Measurements from ENCODE around the gene PARP9.

PARP9 gene

DNA sequence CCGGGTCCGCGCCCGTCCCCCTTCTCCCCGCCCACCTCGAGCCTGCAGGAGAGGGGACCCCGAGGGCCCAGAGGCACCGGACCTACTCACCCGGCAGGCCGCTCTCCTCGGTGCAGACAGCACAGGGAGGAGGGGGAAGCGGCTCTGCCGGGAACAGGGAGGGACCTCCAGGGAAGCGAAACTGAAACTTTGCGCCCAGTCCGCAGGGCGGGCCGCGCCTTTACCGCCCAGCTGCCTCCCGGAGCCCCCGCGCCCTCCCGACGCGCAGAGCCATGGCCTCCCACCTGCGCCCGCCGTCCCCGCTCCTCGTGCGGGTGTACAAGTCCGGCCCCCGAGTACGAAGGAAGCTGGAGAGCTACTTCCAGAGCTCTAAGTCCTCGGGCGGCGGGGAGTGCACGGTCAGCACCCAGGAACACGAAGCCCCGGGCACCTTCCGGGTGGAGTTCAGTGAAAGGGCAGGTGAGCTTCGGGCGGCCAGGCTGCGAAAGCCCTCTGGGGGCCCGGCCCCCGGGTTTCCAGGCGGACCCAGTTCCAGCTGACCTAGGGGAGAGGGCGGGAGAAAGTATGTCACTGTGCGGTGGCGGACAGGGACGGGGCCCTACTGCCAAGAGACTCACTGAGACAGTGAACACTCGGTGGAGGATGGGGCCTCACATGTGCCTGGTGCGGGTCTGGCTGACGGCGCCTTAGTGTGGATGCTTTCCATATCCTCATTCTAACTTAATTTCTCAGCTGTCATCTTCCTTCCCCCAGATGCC is at the start of gene PARP9, which contains the start of gene DTX3L:
TSS of gene PARP9 (minus strand) at position 146 of the 758 bp plus-strand sequence. CDS start 4,680 bp downstream, outside the sequence.
TSS of gene DTX3L (plus strand) at position 184 of the 758 bp plus-strand sequence. CDS start at position 273, 89 bp downstream.
- in situ Hi-C loops (cut with HindIII; ENCODE audit: low sequenced_read_pairs), result no loop called here

DNA sequence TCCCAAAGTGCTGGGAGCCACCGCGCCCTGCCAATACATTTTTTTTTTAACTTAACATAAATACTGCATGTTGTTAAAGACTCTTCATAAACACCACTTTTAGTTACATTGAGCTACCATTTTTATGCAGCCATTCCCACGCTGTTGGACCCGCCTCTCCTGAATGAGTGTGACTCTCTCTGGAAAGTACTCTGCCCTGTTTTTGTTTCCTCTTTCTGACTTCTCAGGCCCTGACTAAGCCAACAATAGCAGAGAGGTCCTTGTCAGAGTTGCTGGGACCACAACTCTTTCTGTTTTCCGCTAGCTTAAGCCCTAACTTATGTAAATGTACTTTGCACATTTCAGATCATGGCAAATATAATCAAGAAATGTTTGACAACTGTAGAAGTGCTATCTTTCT is 48.6 kb upstream of the PARP9 start:
- in situ Hi-C loops (cut with HindIII; ENCODE audit: low sequenced_read_pairs), result no loop called here

GRCh38 chr3:122609798-122610559 is 45.9 kb upstream of the PARP9 start:
- in situ Hi-C loops (cut with HindIII; ENCODE audit: low sequenced_read_pairs), result no loop called here

DNA sequence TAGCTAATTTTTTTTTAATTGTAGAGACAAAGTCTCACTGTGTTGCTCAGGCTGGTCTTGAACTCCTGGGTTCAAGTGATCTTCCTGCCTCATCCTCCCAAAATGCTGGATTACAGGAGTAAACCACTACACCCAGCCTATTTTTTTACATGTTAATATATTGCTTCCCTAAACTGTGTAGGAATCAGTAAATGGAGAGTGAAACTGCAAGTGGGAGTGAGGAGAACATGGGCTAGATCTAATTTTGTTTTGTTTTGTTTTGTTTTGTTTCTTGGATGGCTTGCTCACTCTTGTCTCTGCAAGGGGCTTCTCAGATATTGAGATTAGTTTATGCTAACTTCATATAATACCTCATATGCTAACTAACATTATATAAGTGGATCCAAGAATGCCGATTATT is 44.8 kb upstream of the PARP9 start:
- in situ Hi-C loops (cut with HindIII; ENCODE audit: low sequenced_read_pairs), result no loop called here

DNA sequence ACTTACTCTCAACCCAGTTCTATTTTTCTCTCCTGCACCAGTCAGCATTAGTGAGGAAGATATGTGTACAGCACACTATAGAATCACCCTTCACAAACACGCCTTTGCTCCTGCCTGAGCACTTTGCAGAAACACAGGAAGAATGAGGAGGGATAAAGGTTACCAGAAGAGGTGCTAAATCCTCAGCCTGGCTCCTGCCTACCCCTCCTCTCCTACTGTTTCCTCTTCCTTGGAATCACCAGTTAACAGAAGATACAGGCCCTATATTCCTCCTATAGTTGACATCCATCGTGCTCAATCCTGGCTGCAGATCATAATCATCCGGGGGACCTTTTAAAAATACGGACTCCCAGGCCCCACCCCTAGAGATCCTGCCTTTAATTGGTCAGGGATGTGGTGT is 42.2 kb upstream of the PARP9 start:
- in situ Hi-C loops (cut with HindIII; ENCODE audit: low sequenced_read_pairs), result no loop called here

DNA sequence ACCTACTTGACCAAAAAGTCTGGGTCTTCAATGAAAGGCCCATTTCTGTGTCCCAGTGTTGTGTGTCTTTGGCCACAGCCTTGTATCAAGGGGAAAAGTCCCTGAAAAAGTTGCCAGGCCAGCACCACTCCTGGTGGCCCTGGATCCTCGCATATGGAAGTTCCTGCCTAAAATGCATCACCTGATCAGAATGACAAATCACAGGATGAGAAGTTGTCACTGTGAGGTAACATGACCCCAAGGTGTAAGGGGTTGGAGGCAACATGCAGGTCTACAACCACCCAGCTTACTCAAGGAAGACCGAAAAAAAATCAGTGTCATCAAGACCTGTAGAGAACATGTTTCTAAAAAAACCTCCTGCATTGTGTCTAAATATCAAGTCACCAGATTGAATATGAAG is 39.0 kb upstream of the PARP9 start:
- in situ Hi-C loops (cut with HindIII; ENCODE audit: low sequenced_read_pairs), result no loop called here

- in situ Hi-C loops (cut with HindIII; ENCODE audit: low sequenced_read_pairs), result no loop called here
Observed at GRCh38 chr3:122602011-122602710, 38.1 kb upstream of the PARP9 start.

DNA sequence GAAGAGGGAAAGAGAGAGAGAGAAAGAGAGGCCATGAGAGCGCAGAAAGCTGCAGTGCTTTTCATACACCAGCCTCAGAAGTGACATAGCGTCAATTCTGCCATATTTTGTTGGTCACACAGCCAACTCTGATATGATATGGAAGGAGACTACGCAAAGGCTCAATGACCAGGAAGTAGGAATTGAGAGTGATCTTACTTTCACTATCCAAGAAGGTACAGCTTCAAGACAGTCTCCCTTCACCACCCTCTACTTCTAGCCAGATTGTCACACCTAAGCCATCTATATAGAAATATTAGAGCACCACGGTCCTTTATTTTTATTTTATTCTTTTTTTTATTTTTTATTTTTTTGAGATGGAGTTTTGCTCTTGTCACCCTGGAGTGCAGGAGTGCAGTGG is 34.5 kb upstream of the PARP9 start:
- in situ Hi-C loops (cut with HindIII; ENCODE audit: low sequenced_read_pairs), result no loop called here

DNA sequence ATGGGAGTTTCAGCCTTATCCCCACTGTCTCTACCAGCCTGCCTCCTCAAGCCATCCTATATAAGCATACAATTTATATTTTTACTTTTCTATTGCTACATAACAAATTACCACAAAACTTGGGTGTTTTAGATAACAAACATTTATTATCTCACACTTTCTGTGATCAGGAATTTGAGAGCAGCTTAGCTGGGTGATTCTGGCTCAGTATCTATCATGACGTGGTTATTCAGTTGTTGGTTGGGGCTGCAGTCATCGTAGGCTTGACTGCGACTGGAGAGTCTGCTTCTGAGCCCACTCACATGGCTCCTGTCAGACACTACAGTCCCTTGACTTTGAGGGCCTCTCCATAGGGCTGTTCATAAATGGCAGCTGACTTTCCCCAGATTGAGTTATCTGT is 34.1 kb upstream of the PARP9 start:
- in situ Hi-C loops (cut with HindIII; ENCODE audit: low sequenced_read_pairs), result no loop called here

DNA sequence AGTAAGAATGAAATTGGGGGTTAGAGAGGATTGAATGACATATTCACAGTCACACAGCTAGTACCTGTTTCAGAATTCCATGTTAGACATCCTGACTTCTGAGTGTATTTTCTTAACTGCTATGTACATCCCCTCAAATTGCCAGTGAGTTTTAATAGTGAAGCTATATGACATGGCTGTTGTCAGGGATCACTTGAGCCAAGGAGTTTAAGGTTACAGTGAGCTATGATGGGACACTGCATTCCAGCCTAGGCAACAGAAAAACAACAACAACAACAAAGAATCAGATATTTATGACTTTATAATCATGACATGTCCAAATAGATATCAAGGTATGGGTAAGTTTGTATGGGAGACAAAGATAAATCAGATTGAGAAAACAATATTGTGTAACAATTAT is 29.9 kb upstream of the PARP9 start:
- in situ Hi-C loops (cut with HindIII; ENCODE audit: low sequenced_read_pairs), result no loop called here

- in situ Hi-C loops (cut with HindIII; ENCODE audit: low sequenced_read_pairs), result no loop called here
Observed at GRCh38 chr3:122590610-122591009, 26.5 kb upstream of the PARP9 start.

- in situ Hi-C loops (cut with HindIII; ENCODE audit: low sequenced_read_pairs), result no loop called here
Observed at GRCh38 chr3:122589297-122589696, 25.2 kb upstream of the PARP9 start.

- in situ Hi-C loops (cut with HindIII; ENCODE audit: low sequenced_read_pairs), result no loop called here
Observed at GRCh38 chr3:122587572-122587971, 23.5 kb upstream of the PARP9 start.

- in situ Hi-C loops (cut with HindIII; ENCODE audit: low sequenced_read_pairs), result no loop called here
Observed at GRCh38 chr3:122586773-122587485, 22.8 kb upstream of the PARP9 start.

DNA sequence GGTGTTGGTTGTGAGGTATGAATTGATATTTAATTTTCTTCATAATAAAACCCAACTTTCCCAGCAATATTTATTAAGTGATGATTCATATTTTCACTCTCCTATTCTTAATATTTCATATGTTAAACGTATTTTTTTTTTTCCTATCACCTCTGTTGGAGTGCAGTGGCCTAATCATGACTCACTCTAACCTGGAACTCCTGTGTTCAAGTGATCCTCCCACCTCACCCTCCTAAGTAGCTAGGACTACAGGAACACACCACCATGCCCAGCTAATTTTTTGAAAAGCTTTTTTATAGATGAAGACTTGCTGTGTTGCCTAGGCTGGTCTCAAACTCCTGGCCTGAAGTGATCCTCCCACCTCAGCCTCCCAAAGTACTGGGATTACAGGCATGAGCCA is 22.0 kb upstream of the PARP9 start:
- in situ Hi-C loops (cut with HindIII; ENCODE audit: low sequenced_read_pairs), result no loop called here

GRCh38 chr3:122582390-122582789 is 18.3 kb upstream of the PARP9 start:
- in situ Hi-C loops (cut with HindIII; ENCODE audit: low sequenced_read_pairs), result no loop called here

DNA sequence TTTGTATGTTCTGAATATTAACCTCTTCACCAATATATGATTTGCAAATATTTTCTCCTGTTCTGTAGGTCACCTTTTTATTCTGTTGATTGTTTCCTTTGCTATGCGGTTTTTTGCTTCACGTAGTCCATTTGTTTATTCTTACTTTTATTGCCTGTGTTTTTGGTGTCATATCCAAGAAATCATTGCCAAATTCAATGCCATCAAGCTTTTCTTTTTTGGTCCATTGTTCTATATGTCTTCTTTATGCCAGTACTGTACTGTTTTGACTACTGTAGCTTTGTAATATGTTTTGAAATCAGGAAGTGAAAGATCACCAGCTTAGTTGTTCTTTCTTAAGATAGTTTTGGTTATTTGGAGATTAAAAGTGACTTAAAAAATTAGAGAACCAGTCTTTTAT is 17.5 kb upstream of the PARP9 start:
- in situ Hi-C loops (cut with HindIII; ENCODE audit: low sequenced_read_pairs), result no loop called here

- in situ Hi-C loops (cut with HindIII; ENCODE audit: low sequenced_read_pairs), result no loop called here
Observed at GRCh38 chr3:122580470-122580869, 16.4 kb upstream of the PARP9 start.

DNA sequence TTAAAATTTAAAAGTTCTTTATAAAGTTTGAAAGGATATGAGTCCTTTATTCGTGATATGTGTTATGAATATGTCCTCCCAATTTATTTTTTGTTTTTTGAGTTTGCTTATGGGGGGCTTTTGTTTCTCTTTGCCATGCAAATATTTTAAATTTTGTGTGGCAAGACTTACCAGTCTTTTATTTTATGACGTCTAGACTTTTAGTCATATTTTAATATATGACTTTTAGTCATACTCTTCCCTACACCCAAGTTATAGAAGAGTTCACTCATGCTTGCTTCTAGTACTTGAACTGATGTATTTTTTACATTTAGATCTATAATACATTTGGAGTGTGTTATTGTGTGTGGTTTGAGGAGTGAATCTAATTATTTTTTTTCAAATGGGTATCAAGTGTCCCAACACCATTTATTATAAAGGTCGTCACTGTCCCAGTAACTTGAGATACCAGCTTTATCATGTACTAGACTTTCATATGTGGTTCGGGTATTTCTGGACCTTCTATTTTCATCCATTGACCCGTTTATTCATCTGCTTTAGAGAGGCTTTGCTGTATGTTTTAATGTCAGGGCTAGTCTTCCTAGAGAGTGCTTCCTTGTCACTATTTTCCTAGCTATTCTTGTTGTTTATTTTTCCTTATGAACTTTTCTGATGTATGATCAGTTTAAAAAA is 14.1 kb upstream of the PARP9 start:
- in situ Hi-C loops (cut with HindIII; ENCODE audit: low sequenced_read_pairs), result no loop called here

DNA sequence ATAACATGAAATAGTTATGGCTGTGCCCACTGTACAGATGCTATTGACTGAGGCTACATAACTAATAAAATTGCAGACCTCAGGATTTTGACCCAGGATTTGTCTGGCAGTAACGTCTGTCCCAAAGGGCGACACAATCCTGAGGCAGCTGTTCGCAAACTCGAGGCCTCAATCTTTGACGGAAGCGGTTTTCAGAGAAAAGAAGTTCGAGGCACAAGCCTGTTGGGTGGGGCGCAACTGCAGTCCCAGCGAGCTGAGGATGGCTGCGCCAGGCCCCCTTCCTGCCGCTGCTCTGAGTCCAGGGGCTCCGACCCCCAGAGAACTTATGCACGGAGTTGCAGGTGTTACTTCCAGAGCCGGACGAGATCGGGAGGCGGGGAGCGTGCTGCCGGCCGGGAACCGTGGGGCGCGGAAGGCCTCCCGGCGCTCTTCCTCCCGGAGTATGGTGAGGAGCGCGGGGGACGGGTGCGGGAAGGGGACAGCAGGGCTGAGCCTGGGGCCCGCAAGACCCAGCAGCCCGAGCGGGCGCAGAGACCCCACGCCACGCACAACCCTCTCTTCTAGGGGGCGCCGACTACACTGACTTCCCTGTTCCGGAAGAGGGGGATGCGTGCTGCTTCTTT is 13.4 kb upstream of the PARP9 start, which contains the start of gene PARP15:
TSS of gene PARP15 (plus strand) at position 242 of the 623 bp plus-strand sequence. CDS start at position 260, 18 bp downstream.
- in situ Hi-C loops (cut with HindIII; ENCODE audit: low sequenced_read_pairs), result no loop called here

Data from DLD1 (cell line).